Activated CD4-positive, alpha-beta T cell treated with anti-CD3 and anti-CD28 coated beads for 36 hours (primary cell): Measurements from ENCODE around the gene CCDC170. TPM values are rescaled to one million over a fixed set of nuclear protein-coding genes. Genes with fewer than 3 reads are reported as not detected.
"Not testable (repeated sequence)": the region's sequence is repeated elsewhere in the genome, so short reads cannot be mapped to it uniquely, and the experiment has no call there.

Experiments
- ATAC-seq: fragments of 200-7000 bp; cut with Tn5 transposase; one replicate; pipeline ENCODE4 v1.10.0; 2021; ENCODE audit warnings: mild to moderate bottlenecking, moderate library complexity
- CTCF ChIA-PET: fragments of 350-600 bp; sonication (Branson Sonifier 250); formaldehyde crosslinking; loops from one replicate; lab custom pipeline; 2021; ENCODE audit warnings: antibody characterized with exemption; lab: Charles Lee
- POLR2A ChIA-PET: fragments of 350-600 bp; sonication (Branson Sonifier 250); formaldehyde crosslinking; loops from one replicate; lab custom pipeline; 2021; ENCODE audit warnings: antibody characterized with exemption, inconsistent platforms; lab: Charles Lee
- DNase-seq: peaks from one replicate; pipeline ENCODE4 v3.0.0-alpha.2; 2020
- H3K27ac Mint-ChIP-seq: one replicate; pipeline ENCODE4 v1.8.0; 2021; ENCODE audit warnings: mixed read lengths
- H3K27me3 Mint-ChIP-seq: one replicate; pipeline ENCODE4 v1.8.0; 2021; ENCODE audit warnings: mixed read lengths
- H3K36me3 Mint-ChIP-seq: one replicate; pipeline ENCODE4 v1.8.0; 2021; ENCODE audit warnings: low read depth, mixed read lengths
- H3K4me1 Mint-ChIP-seq: one replicate; pipeline ENCODE4 v1.8.0; 2021; ENCODE audit warnings: mixed read lengths
- H3K4me3 Mint-ChIP-seq: one replicate; pipeline ENCODE4 v1.8.0; 2021; ENCODE audit warnings: mild to moderate bottlenecking, moderate library complexity, mixed read lengths
- H3K9me3 Mint-ChIP-seq: one replicate; pipeline ENCODE4 v1.8.0; 2021; ENCODE audit warnings: low read depth, mixed read lengths
- intact Hi-C, 2 experiments: fragments of 100-400 bp; cut with DNase I in 1 of 2; cut with micrococcal nuclease in 1 of 2; formaldehyde crosslinking; loops; one replicate each; pipeline versions ENCODE4 v1.14.2 to v1.15.1; 2022 to 2024; cut with DNase I, micrococcal nuclease
- total RNA-seq, 2 experiments: library from RNA; stranded (reverse); gene quantifications; one replicate each; pipeline ENCODE4 v1.2.3, GENCODE V29; 2021

The CCDC170 gene
- not detected for total RNA-seq

GRCh38 chr6:151493804-151494234 lies at the start of gene CCDC170:
Gene CCDC170, plus strand, starts transcription at chr6:151494017. Its CDS starts 112 bp downstream, at chr6:151494129.
- Mint-ChIP-seq H3K27me3 (peaks cover 31% of the 10 kb centered on the region), H3K4me3 (peak within 1 kb of the TSS; percentile 71), H3K9me3 (no peaks in the 10 kb centered on the region), H3K27ac (peak within 1 kb of the TSS; percentile 31), H3K36me3 (no peaks in the 10 kb centered on the region), H3K4me1 (peaks cover 14% of the 10 kb centered on the region)
- intact Hi-C loops, result no loop called here
- DNase-seq, result peak; percentile 38
- CTCF ChIA-PET, result no interaction called here
- peak; percentile 52 for ATAC-seq
- POLR2A ChIA-PET, result no interaction called here

GRCh38 chr6:151445482-151445881 lies 48.3 kb upstream of the CCDC170 start:
- no peak overlapping the region for H3K27ac Mint-ChIP-seq
- peaks cover 13% of the 10 kb centered on the region for H3K36me3 Mint-ChIP-seq
- POLR2A ChIA-PET, result no interaction called here
- intact Hi-C loops, result no loop called here
- peaks cover 30% of the 10 kb centered on the region for H3K4me1 Mint-ChIP-seq
- H3K4me3 Mint-ChIP-seq, result no peak overlapping the region
- no peaks in the 10 kb centered on the region for H3K27me3 Mint-ChIP-seq
- CTCF ChIA-PET, result no interaction called here
- no peak for ATAC-seq
- H3K9me3 Mint-ChIP-seq, result no peaks in the 10 kb centered on the region
- DNase-seq, result no peak

- no peak overlapping the region for H3K4me3 Mint-ChIP-seq
- peaks cover 16% of the 10 kb centered on the region for H3K36me3 Mint-ChIP-seq
- CTCF ChIA-PET, result interaction anchor here (1.0 kb wide), 1 partner anchor 555 kb away, joined by 3 read pairs; no protein-coding TSS in a partner anchor
- no peaks in the 10 kb centered on the region for H3K27me3 Mint-ChIP-seq
- no peaks in the 10 kb centered on the region for H3K9me3 Mint-ChIP-seq
- H3K27ac Mint-ChIP-seq, result no peak overlapping the region
- ATAC-seq, result no peak
- no peak for DNase-seq
- H3K4me1 Mint-ChIP-seq, result peaks cover 26% of the 10 kb centered on the region
- intact Hi-C loops, result no loop called here
- POLR2A ChIA-PET, result no interaction called here
These were observed 46.6 kb upstream of the CCDC170 start for GRCh38 chr6:151447237-151447636.

- POLR2A ChIA-PET, result no interaction called here
- no peaks in the 10 kb centered on the region for H3K27me3 Mint-ChIP-seq
- no peak overlapping the region for H3K27ac Mint-ChIP-seq
- DNase-seq (no peak), ATAC-seq (no peak)
- CTCF ChIA-PET, result no interaction called here
- peaks cover 26% of the 10 kb centered on the region for H3K4me1 Mint-ChIP-seq
- no peaks in the 10 kb centered on the region for H3K9me3 Mint-ChIP-seq
- no peak overlapping the region for H3K4me3 Mint-ChIP-seq
- H3K36me3 Mint-ChIP-seq, result peaks cover 14% of the 10 kb centered on the region
- intact Hi-C loops, result no loop called here
These were observed 45.2 kb upstream of the CCDC170 start for GRCh38 chr6:151448623-151449022.

GRCh38 chr6:151450928-151451327 lies 42.9 kb upstream of the CCDC170 start:
- Mint-ChIP-seq H3K27ac (peak overlapping the region; percentile 85), H3K4me1 (peaks cover 33% of the 10 kb centered on the region), H3K4me3 (peak overlapping the region; percentile 96)
- H3K27me3 Mint-ChIP-seq, ATAC-seq, H3K9me3 Mint-ChIP-seq, DNase-seq, H3K36me3 Mint-ChIP-seq: not testable (repeated sequence)
- ChIA-PET POLR2A (interaction anchor here (1.8 kb wide), 1 partner anchor 61 kb away, joined by 22 read pairs; no protein-coding TSS in a partner anchor), CTCF (interaction anchor here (0.6 to 1.9 kb wide), 9 partner anchors 9 to 808 kb away, joined by 3 to 10 read pairs (median 4); no protein-coding TSS in a partner anchor)
- intact Hi-C loops, result loop anchor here (5.0 to 10.0 kb wide), 5 partner anchors 731 to 1884 kb away; partner anchors contain the start of genes GINM1 (in 1 of the 2), MTRF1L (in 1 of the 2), NUP43 (in 1 of the 2) and PCMT1 (in 1 of the 2)

- Mint-ChIP-seq H3K4me1 (peaks cover 33% of the 10 kb centered on the region), H3K9me3 (no peaks in the 10 kb centered on the region), H3K27me3 (no peaks in the 10 kb centered on the region), H3K36me3 (peaks cover 8% of the 10 kb centered on the region), H3K4me3 (peak overlapping the region; percentile 96), H3K27ac (peak overlapping the region; percentile 85)
- ChIA-PET CTCF (interaction anchor here (0.6 to 1.9 kb wide), 11 partner anchors 10 to 807 kb away, joined by 3 to 10 read pairs (median 3); no protein-coding TSS in a partner anchor), POLR2A (interaction anchor here (1.0 to 1.8 kb wide), 3 partner anchors 59 to 781 kb away, joined by 3 to 22 read pairs (median 4); no protein-coding TSS in a partner anchor)
- intact Hi-C loops, result loop anchor here (5.0 to 10.0 kb wide), 5 partner anchors 731 to 1884 kb away; partner anchors contain the start of genes GINM1 (in 1 of the 2), MTRF1L (in 1 of the 2), NUP43 (in 1 of the 2) and PCMT1 (in 1 of the 2)
- ATAC-seq (no peak), DNase-seq (no peak)
These were observed 42.3 kb upstream of the CCDC170 start for GRCh38 chr6:151451417-151451949.

- CTCF ChIA-PET, result interaction anchor here (0.6 to 1.9 kb wide), 13 partner anchors 11 to 665 kb away, joined by 3 to 10 read pairs (median 4); no protein-coding TSS in a partner anchor
- peak; percentile 100 for DNase-seq
- peak within 1 kb of the TSS; percentile 96 for H3K4me3 Mint-ChIP-seq
- no peaks in the 10 kb centered on the region for H3K9me3 Mint-ChIP-seq
- peaks cover 8% of the 10 kb centered on the region for H3K36me3 Mint-ChIP-seq
- ATAC-seq, result peak; percentile 98
- H3K4me1 Mint-ChIP-seq, result peaks cover 30% of the 10 kb centered on the region
- POLR2A ChIA-PET, result interaction anchor here (0.7 to 1.8 kb wide), 4 partner anchors 59 to 780 kb away, joined by 3 to 22 read pairs (median 4); no protein-coding TSS in a partner anchor
- intact Hi-C loops, result loop anchor here (1.0 to 10.0 kb wide), 9 partner anchors 62 to 1885 kb away; partner anchors contain the start of genes FBXO5 (in 1 of the 2), GINM1 (in 1 of the 2), MTRF1L (in 1 of the 2) and NUP43 (in 1 of the 2)
- H3K27ac Mint-ChIP-seq, result peak within 1 kb of the TSS; percentile 85
- no peaks in the 10 kb centered on the region for H3K27me3 Mint-ChIP-seq
These were observed 41.7 kb upstream of the CCDC170 start, which contains the start of gene RMND1 for GRCh38 chr6:151451950-151452749. Gene RMND1, minus strand, starts transcription at chr6:151452126. Its CDS starts 6,315 bp downstream, at chr6:151445811.

GRCh38 chr6:151452750-151453427 lies 40.9 kb upstream of the CCDC170 start:
- peak; percentile 11 for DNase-seq
- Mint-ChIP-seq H3K4me1 (peaks cover 27% of the 10 kb centered on the region), H3K9me3 (no peaks in the 10 kb centered on the region), H3K4me3 (peak overlapping the region; percentile 96), H3K27me3 (no peaks in the 10 kb centered on the region), H3K36me3 (peaks cover 8% of the 10 kb centered on the region), H3K27ac (peak overlapping the region; percentile 85)
- CTCF ChIA-PET, result interaction anchor here (0.6 to 1.9 kb wide), 10 partner anchors 11 to 665 kb away, joined by 3 to 10 read pairs (median 4); no protein-coding TSS in a partner anchor
- intact Hi-C loops, result loop anchor here (1.0 to 10.0 kb wide), 10 partner anchors 23 to 1886 kb away; partner anchors contain the start of genes FBXO5 (in 1 of the 2), GINM1 (in 1 of the 2), MTRF1L (in 1 of the 2) and NUP43 (in 1 of the 2)
- POLR2A ChIA-PET, result interaction anchor here (0.7 to 1.8 kb wide), 2 partner anchors 63 to 94 kb away, joined by 3 to 22 read pairs; no protein-coding TSS in a partner anchor
- ATAC-seq, result no peak

- POLR2A ChIA-PET, H3K9me3 Mint-ChIP-seq, H3K27ac Mint-ChIP-seq, H3K36me3 Mint-ChIP-seq, ATAC-seq, H3K4me3 Mint-ChIP-seq, DNase-seq, H3K27me3 Mint-ChIP-seq, CTCF ChIA-PET: not testable (repeated sequence)
- intact Hi-C loops, result loop anchor here in 1 of 2 experiments (10.0 kb wide), 1 partner anchor 1451 kb away; no protein-coding TSS in a partner anchor
- peaks cover 20% of the 10 kb centered on the region for H3K4me1 Mint-ChIP-seq
These were observed 37.9 kb upstream of the CCDC170 start for GRCh38 chr6:151455751-151456398.

GRCh38 chr6:151461673-151462072 lies 32.1 kb upstream of the CCDC170 start:
- POLR2A ChIA-PET, result no interaction called here
- no peak overlapping the region for H3K4me3 Mint-ChIP-seq
- peaks cover 7% of the 10 kb centered on the region for H3K4me1 Mint-ChIP-seq
- no peaks in the 10 kb centered on the region for H3K27me3 Mint-ChIP-seq
- ATAC-seq (no peak), DNase-seq (no peak)
- no peaks in the 10 kb centered on the region for H3K9me3 Mint-ChIP-seq
- H3K27ac Mint-ChIP-seq, result no peak overlapping the region
- H3K36me3 Mint-ChIP-seq, result peaks cover 15% of the 10 kb centered on the region
- intact Hi-C loops, result loop anchor here in 1 of 2 experiments (1.0 kb wide), 1 partner anchor 7 kb away; no protein-coding TSS in a partner anchor
- CTCF ChIA-PET, result no interaction called here
